Medulla oblongata (tissue), 1 donor: ENCODE measurements around the gene LRBA.

Experiments used
- DNase-seq: peaks from one replicate; pipeline ENCODE4 v3.0.0-alpha.2; 2015; ENCODE audit errors: extremely low spot score

The LRBA gene

GRCh38 chr4:150283689-150284088 is 731.4 kb downstream of the LRBA start:
- DNase-seq = no peak

DNA sequence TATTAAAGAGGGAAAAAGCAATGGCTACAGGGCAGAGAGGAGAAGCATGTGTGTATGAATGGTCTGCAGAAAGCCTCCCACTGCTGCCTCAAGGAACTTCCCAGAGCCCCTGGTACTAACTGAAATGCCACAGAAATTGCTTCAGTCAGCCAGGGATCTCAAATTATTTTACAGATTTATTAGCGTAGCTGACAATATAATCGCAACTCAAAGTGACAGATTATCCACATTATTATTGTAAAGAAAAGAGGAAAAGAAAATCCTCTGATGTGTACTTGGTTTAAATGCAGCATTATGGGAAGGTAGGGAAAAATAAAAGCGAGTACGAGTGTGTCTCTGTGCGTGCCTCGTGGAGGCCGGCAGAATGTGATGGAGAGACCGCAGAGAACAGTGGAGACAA is 734.1 kb downstream of the LRBA start:
- no peak for DNase-seq

DNA sequence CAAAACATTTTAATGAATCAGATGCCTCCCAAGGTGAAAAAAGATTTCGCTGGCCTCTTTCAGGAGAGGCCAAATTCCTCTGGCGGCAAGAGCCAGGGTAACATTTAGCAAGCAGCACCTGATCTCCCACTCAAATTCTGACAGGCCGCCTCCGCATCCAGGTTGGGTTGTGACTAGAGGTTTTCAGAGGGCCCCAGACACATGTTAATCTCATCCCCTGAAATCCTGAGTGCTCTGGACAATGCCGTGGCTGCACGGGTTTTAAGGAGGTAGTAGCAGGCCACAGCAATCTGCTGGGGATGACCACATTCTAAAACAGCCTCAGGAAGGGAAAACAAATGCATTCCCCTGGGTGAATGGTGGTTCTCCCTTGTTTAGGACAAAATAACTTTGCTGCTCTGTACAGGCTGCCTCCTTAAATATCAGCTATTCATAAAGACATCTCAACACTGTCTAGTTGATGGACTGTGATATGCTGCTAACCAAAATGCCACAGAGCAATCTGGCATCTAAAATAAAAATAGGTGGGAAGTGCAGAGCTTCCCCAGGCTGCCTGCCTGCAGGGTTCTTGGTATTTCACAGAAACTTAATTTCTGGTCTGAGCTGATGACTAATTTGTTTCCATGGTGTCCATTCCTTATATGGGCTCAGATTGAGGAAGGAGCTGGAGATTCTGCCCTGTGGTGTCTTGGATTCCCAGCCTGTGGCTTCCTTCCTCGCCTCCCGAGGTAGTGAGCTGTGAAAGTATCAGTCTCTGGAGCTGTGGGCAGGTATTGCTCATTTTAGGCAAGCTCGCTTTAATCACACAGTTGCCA is 734.8 kb downstream of the LRBA start:
- DNase-seq = no peak

DNA sequence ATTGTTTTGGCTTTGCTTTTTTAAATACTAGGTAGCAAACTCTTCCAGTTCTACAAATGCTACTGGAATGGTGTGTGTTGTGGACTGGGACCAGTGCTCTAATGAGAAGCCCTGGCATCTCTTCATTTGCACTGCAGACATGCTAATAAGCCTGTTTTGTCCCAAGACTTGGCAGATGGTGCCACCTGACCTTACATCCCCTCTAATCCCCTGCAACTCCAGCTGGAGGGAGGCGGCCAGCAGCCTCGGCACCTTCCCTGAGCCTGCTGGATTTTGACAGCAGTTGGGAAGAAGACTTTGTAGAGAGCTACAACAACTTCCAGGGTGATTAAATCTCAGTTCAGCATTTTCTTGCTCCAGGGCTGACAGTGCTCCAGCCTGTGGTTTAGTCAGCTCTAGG is 736.9 kb downstream of the LRBA start:
- DNase-seq = no peak

DNA sequence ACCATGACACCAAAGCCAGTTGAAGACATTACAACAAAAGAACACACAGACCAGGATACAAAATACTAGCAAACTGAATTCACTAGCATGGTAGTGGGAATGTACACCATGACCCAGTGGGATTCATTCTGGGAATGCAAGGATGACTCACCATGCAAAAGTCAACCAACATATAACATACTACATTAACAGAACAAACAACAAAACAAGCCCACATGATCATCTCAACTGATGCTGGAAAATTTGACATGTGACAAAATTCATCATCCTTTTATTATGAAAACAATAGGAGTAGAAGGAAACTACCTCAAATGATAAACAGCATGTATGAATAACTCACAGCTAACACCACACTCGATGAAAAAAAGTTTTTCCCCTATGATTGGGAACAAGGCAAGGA is 746.6 kb downstream of the LRBA start:
- DNase-seq = no peak

DNA sequence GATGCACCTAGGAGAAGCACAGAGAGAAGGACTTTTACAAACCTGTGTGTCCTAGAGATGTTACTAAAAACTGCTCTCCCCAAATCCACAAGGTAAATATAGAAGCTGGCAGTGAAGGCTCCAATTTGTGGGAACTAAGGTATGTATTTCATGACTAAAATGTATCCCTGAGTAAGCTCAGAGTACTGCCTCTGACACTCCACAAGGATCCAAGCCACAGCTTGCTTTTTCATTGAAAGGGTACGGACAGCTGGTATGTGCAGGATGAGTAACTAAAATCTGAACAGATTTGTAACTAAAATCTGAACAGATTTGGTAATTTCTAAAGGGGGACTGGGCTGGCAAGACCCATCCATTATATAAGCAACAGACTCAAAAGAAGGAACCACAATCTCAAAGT is 749.3 kb downstream of the LRBA start:
- no peak for DNase-seq

DNA sequence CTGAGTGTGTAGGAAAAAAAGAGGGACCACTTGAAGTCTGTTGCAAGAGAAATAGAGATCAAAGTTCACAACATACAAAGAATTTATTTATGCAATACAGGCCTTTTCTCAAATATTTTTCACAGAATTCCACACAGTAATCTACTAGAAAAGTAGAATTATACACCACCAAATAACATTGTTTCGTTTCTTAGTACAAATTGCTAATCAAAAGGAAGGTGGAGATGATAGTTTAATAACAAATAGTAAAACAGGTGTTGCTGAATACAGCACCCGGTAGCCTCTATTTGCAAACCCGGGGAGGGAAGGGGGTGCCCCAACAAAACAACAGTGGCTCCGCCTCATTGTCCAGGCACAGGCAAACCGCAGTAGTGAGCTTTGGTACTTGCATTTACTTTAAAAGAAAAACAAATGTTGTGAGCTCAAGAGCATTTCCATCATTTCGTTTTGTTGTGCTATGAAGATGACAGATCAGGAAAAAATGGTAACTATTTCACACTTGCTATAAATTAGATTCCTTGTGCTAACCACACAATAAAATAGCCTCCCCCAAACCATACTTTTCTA is 750.4 kb downstream of the LRBA start:
- DNase-seq = no peak

- no peak for DNase-seq
Measured at GRCh38 chr4:150262611-150263010, 752.5 kb downstream of the LRBA start.

GRCh38 chr4:150261571-150261970 is 753.5 kb downstream of the LRBA start:
- DNase-seq = no peak

DNA sequence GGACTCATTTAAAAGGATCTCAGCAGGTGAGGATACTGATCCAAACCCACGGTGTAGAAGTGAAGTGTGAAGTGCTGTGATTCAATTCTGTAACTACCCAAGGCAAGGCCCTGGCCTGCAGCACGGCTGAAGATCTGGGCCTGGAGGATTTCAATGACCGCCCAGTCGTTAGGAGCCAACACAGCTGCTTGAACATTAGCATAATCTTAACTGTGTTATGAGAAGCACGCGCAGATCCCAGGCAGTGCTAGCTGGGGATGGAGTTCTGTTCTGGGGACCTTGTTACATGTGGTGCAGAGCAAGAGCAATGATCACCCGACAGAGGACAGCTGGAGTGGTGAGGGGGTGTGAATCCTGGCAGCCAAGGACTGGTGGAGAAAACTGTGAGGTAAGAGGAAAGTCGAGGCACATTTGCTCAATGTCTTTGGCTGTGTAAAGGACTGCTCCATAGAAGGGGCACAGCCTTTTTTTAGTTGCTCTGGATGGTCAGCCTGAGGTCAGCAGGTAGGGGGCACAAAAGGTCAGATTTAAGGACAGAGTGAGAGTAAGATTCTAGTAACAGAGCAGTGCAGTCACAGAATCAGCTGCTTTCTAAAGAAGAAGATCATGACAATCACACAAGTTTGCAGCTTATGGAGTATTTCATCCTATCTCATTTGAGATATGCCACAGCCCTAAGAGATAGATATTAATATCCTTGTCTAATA is 755.1 kb downstream of the LRBA start:
- DNase-seq = no peak

DNA sequence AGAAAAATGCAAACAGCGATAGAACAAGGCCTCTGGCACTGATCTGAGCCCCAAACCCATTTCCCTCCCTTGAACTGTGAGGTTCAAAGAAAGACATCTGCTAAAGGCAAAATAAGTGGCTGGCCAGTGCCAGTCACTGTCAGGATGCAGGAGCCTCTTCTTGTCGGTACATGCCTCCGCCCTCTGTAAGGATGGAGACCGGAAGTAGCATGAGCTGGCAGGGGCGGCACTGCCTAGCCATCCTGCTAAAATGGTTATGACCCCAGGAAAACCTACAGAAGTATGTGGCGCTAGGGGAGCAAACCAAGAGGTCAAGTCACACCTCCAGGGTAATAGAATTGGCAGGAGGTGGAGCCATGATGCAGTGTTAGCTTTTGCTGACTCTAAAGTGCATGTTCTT is 756.5 kb downstream of the LRBA start:
- no peak for DNase-seq

DNA sequence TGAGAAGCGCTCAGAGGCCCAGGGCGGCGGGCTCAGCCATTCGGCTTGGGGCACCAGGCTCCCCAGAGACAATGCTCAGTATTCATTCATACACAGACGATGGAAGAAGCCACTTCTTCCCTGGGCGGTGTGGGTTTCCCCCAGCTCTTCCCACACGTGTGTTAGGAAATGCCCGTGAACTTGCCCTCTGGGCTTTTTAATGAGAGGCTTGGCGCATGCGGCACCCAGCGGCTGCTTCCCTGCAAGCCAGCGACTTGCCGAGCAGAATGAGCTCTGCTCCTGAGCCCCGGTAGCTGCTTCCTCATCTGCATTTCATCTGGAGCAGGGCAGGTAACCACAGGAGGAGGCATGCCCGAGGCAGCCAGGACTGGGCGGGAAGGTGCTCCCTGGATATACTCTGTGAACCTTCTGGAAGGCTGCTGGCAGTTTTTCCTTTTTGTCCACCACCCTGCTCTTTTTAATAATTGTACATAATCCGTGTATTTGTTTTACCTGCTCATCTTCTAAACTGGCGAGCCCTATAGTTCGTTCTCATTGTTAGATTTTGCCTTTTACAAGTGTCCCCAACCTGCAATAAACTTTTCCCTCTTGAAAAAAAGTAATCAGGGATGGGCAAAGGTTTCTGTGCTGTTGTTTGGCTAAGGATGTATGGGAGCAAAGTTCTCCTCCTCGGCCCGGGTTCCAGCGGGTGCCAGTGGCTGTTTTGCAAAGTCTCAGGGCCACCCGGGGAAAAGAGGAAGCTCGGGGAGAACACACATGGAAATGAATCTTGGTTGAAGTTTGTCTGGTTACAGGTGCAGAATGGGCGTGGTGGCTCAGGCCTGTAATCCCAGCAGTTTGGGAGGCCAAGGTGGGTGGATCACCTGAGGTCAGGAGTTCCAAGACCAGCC is 758.0 kb downstream of the LRBA start:
- DNase-seq = no peak

GRCh38 chr4:150256225-150256620 is 758.9 kb downstream of the LRBA start:
- no peak for DNase-seq

- no peak for DNase-seq
Measured at GRCh38 chr4:150255610-150256224, 759.4 kb downstream of the LRBA start.

GRCh38 chr4:150253965-150254630 is 761.0 kb downstream of the LRBA start:
- no peak for DNase-seq

GRCh38 chr4:150253416-150253815 is 761.7 kb downstream of the LRBA start:
- DNase-seq = no peak

- DNase-seq = no peak
Measured at GRCh38 chr4:150252741-150253140, 762.3 kb downstream of the LRBA start.

DNA sequence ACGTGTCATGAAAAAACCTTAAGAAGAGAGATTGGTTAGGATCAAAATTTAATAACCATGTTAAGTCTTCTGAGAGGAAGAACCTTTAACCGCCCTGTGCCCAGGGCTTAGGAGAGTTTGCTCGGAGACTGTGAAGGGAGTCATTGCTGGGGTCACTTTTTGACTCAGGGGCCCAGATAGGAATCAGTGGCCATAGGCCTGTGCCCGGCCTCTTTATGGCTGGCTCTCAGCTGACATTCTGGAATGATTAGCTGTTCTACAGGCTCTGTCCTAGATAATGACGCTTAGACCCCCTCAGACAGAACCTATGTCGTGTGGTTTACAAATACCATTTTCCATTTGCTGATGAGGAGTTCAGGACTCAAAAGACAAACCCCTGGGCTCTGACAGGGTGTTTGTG is 762.8 kb downstream of the LRBA start:
- DNase-seq = no peak

DNA sequence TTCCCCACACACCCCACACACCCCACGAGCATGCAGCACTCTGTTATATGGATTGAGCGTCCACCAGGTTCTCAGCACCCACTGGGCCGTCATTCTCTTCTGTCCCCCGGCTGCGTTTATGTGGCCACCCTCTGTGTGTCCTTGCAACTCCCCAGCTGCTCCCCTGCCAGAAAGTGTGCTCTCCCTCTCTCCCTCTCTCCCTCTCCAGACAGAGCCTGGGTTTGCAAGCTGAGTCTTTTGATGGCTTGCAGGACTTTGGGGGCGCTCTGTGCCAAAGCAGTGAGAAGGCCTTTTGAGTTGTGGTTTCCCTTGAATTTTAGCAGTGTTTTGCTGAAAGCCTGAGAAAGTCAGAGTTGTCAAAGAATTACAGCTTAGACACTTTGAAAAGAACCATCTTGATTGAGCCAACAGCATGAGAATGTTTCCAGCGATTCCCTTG is 763.3 kb downstream of the LRBA start:
- peak; percentile 55 for DNase-seq

GRCh38 chr4:150250998-150251651 is 764.0 kb downstream of the LRBA start:
- DNase-seq = no peak
